CD4-positive, CD25-positive, alpha-beta regulatory T cell (primary cell): Measurements from ENCODE around the gene NECTIN2. TPM values are rescaled to one million over a fixed set of nuclear protein-coding genes. Genes with fewer than 3 reads are reported as not detected.

Experiments used
- ATAC-seq, 2 donors: fragments of 150-1000 bp; cut with Tn5 transposase; one replicate each; pipeline ENCODE4 v1.10.0; 2021; ENCODE audit warnings: low read depth in 2 of 2, moderate number of reproducible peaks in 2 of 2, moderate library complexity in 1 of 2
- DNase-seq, 3 donors: peaks; one replicate each; pipeline versions ENCODE4 v3.0.0 to v3.0.0-alpha.2; 2012 to 2022; ENCODE audit warnings: mixed read lengths in 1 of 3
- H3K27ac ChIP-seq: one replicate; pipeline ENCODE4 v1.7.0; 2013; ENCODE audit warnings: mild to moderate bottlenecking, low read length; ENCODE audit not compliant: insufficient read depth, poor library complexity, severe bottlenecking
- H3K27me3 ChIP-seq: one replicate; pipeline ENCODE4 v1.7.0; 2013; ENCODE audit warnings: low read length; ENCODE audit not compliant: control insufficient read depth, insufficient read depth
- H3K36me3 ChIP-seq: one replicate; pipeline ENCODE4 v1.7.0; 2013; ENCODE audit warnings: mild to moderate bottlenecking, low read length, moderate library complexity; ENCODE audit not compliant: control insufficient read depth, insufficient read depth
- H3K4me1 ChIP-seq: 2 replicates; pipeline ENCODE4 v1.7.0; 2013; ENCODE audit warnings: mild to moderate bottlenecking, low read length; ENCODE audit not compliant: insufficient read depth, control insufficient read depth, poor library complexity, severe bottlenecking
- H3K4me3 ChIP-seq: one replicate; pipeline ENCODE4 v1.7.0; 2013; ENCODE audit warnings: low read depth, mild to moderate bottlenecking, low read length, moderate library complexity
- H3K9me3 ChIP-seq, 2 experiments: 1 replicate in 1 of 2; 2 replicates in 1 of 2; pipeline ENCODE4 v1.7.0; 2013; ENCODE audit warnings: low read length in 2 of 2, mild to moderate bottlenecking in 1 of 2, moderate library complexity in 1 of 2; ENCODE audit not compliant: control insufficient read depth in 2 of 2
- H3K27ac Mint-ChIP-seq, 3 donors: one replicate each; pipeline ENCODE4 v1.8.0; 2020 to 2022; ENCODE audit warnings: mild to moderate bottlenecking in 3 of 3, mixed read lengths in 3 of 3, moderate library complexity in 2 of 3
- H3K27me3 Mint-ChIP-seq: one replicate; pipeline ENCODE4 v1.8.0; 2022; ENCODE audit warnings: mild to moderate bottlenecking, mixed read lengths
- H3K36me3 Mint-ChIP-seq: one replicate; pipeline ENCODE4 v1.8.0; 2020; ENCODE audit warnings: mixed read lengths
- H3K4me1 Mint-ChIP-seq, 4 donors: one replicate each; pipeline ENCODE4 v1.8.0; 2020 to 2022; ENCODE audit warnings: mixed read lengths in 4 of 4, mild to moderate bottlenecking in 1 of 4
- H3K4me3 Mint-ChIP-seq, 4 donors: one replicate each; pipeline ENCODE4 v1.8.0; 2020 to 2022; ENCODE audit warnings: mild to moderate bottlenecking in 4 of 4, mixed read lengths in 4 of 4, moderate library complexity in 3 of 4
- H3K9me3 Mint-ChIP-seq, 7 donors: one replicate each; pipeline ENCODE4 v1.8.0; 2020 to 2022; ENCODE audit warnings: mixed read lengths in 7 of 7, mild to moderate bottlenecking in 3 of 7, moderate library complexity in 2 of 7
- polyA plus RNA-seq, 4 donors: library from polyadenylated mRNA; unstranded; fragments of 300-500 nt; fragmentation: Illumina TruSeq; gene quantifications; one replicate each; pipeline ENCODE4 v1.2.3, GENCODE V29; 2021
- total RNA-seq: library from RNA; stranded (reverse); gene quantifications from one replicate; pipeline ENCODE4 v1.2.3, GENCODE V29; 2022

Gene NECTIN2
- total and polyA plus RNA-seq, 5 donors from 2014 or later: 1.1 TPM; not detected in 4

- Mint-ChIP-seq H3K4me1 (peaks cover 0 to 2% (median 0%) of the 10 kb centered on the region in 4 donors), H3K36me3 (no peaks in the 10 kb centered on the region), H3K9me3 (peaks cover 0 to 4% (median 0%) of the 10 kb centered on the region in 7 donors), H3K27ac (no peak overlapping the region), H3K27me3 (peaks cover 18% of the 10 kb centered on the region), H3K4me3 (no peak overlapping the region)
- Histone ChIP-seq H3K36me3 (no peaks in the 10 kb centered on the region), H3K9me3 (no peaks in the 10 kb centered on the region), H3K27ac (no peak overlapping the region), H3K27me3 (no peaks in the 10 kb centered on the region), H3K4me3 (no peak overlapping the region), H3K4me1 (peaks cover 5% of the 10 kb centered on the region)
- no peak for ATAC-seq
- DNase-seq: no peak
Measured at GRCh38 chr19:44807652-44808462, 38.2 kb upstream of the NECTIN2 start.

GRCh38 chr19:44808463-44809371 is 37.4 kb upstream of the NECTIN2 start, which contains the start of gene BCAM:
TSS of gene BCAM (plus strand) at chr19:44809103. CDS start at chr19:44809125, 22 bp downstream.
- H3K9me3 ChIP-seq: no peaks in the 10 kb centered on the region
- Mint-ChIP-seq H3K27ac (no peak within 1 kb of the TSS), H3K9me3 (peaks cover 0 to 4% (median 0%) of the 10 kb centered on the region in 7 donors), H3K4me1 (peaks cover 0 to 2% (median 0%) of the 10 kb centered on the region in 4 donors), H3K36me3 (no peaks in the 10 kb centered on the region), H3K27me3 (peaks cover 18% of the 10 kb centered on the region), H3K4me3 (peak within 1 kb of the TSS in 1 of 4 donors; percentile 28)
- no peak within 1 kb of the TSS for H3K4me3 ChIP-seq
- no peak for ATAC-seq
- no peak within 1 kb of the TSS for H3K27ac ChIP-seq
- no peaks in the 10 kb centered on the region for H3K36me3 ChIP-seq
- H3K4me1 ChIP-seq: peaks cover 5% of the 10 kb centered on the region
- H3K27me3 ChIP-seq: no peaks in the 10 kb centered on the region
- DNase-seq: no peak

GRCh38 chr19:44809577-44810233 is 36.4 kb upstream of the NECTIN2 start:
- no peak overlapping the region for H3K4me3 ChIP-seq
- peaks cover 0 to 2% (median 0%) of the 10 kb centered on the region in 4 donors for H3K4me1 Mint-ChIP-seq
- ATAC-seq (no peak), DNase-seq (no peak)
- no peaks in the 10 kb centered on the region for H3K9me3 ChIP-seq
- H3K4me3 Mint-ChIP-seq: no peak overlapping the region
- no peaks in the 10 kb centered on the region for H3K36me3 ChIP-seq
- peaks cover 5% of the 10 kb centered on the region for H3K4me1 ChIP-seq
- no peaks in the 10 kb centered on the region for H3K36me3 Mint-ChIP-seq
- H3K27me3 Mint-ChIP-seq: peaks cover 18% of the 10 kb centered on the region
- peaks cover 0 to 2% (median 0%) of the 10 kb centered on the region in 7 donors for H3K9me3 Mint-ChIP-seq
- H3K27me3 ChIP-seq: no peaks in the 10 kb centered on the region
- H3K27ac Mint-ChIP-seq: no peak overlapping the region
- no peak overlapping the region for H3K27ac ChIP-seq

GRCh38 chr19:44810234-44811121 is 35.6 kb upstream of the NECTIN2 start:
- Histone ChIP-seq H3K27me3 (no peaks in the 10 kb centered on the region), H3K27ac (no peak overlapping the region), H3K4me1 (peaks cover 5% of the 10 kb centered on the region), H3K9me3 (no peaks in the 10 kb centered on the region), H3K4me3 (no peak overlapping the region), H3K36me3 (no peaks in the 10 kb centered on the region)
- no peak overlapping the region for H3K27ac Mint-ChIP-seq
- DNase-seq (no peak), ATAC-seq (no peak)
- peaks cover 18% of the 10 kb centered on the region for H3K27me3 Mint-ChIP-seq
- H3K36me3 Mint-ChIP-seq: no peaks in the 10 kb centered on the region
- peaks cover 0 to 2% (median 0%) of the 10 kb centered on the region in 4 donors for H3K4me1 Mint-ChIP-seq
- H3K4me3 Mint-ChIP-seq: no peak overlapping the region
- peaks cover 0 to 2% (median 0%) of the 10 kb centered on the region in 7 donors for H3K9me3 Mint-ChIP-seq

- Histone ChIP-seq H3K9me3 (no peaks in the 10 kb centered on the region), H3K4me3 (no peak overlapping the region), H3K27ac (no peak overlapping the region), H3K27me3 (no peaks in the 10 kb centered on the region), H3K36me3 (no peaks in the 10 kb centered on the region), H3K4me1 (peaks cover 5% of the 10 kb centered on the region)
- Mint-ChIP-seq H3K4me3 (no peak overlapping the region), H3K36me3 (no peaks in the 10 kb centered on the region), H3K4me1 (peaks cover 0 to 2% (median 0%) of the 10 kb centered on the region in 4 donors), H3K27me3 (peaks cover 18% of the 10 kb centered on the region), H3K9me3 (peaks cover 0 to 2% (median 0%) of the 10 kb centered on the region in 7 donors), H3K27ac (no peak overlapping the region)
- DNase-seq: no peak
- no peak for ATAC-seq
Measured at GRCh38 chr19:44811122-44811419, 35.0 kb upstream of the NECTIN2 start.

- peaks cover 5% of the 10 kb centered on the region for H3K4me1 ChIP-seq
- no peaks in the 10 kb centered on the region for H3K9me3 ChIP-seq
- peaks cover 0 to 2% (median 0%) of the 10 kb centered on the region in 7 donors for H3K9me3 Mint-ChIP-seq
- H3K27me3 ChIP-seq: no peaks in the 10 kb centered on the region
- H3K4me3 ChIP-seq: no peak overlapping the region
- no peak overlapping the region for H3K27ac ChIP-seq
- no peaks in the 10 kb centered on the region for H3K36me3 Mint-ChIP-seq
- peaks cover 11% of the 10 kb centered on the region for H3K27me3 Mint-ChIP-seq
- no peak for ATAC-seq
- H3K36me3 ChIP-seq: no peaks in the 10 kb centered on the region
- DNase-seq: no peak
- no peak overlapping the region for H3K4me3 Mint-ChIP-seq
- peaks cover 0 to 2% (median 0%) of the 10 kb centered on the region in 4 donors for H3K4me1 Mint-ChIP-seq
- H3K27ac Mint-ChIP-seq: no peak overlapping the region
Measured at GRCh38 chr19:44812142-44812718, 33.9 kb upstream of the NECTIN2 start.
